Tibial nerve (tissue), 4 donors: ENCODE data around the gene PTPRC.

Experiments
- CTCF ChIP-seq, 5 experiments: fragments of 200-600 bp in 3 of 5; fragments of 450-650 bp in 2 of 5; sonication (generic) in 3 of 5; IDR thresholded peaks; one replicate each; pipeline ENCODE4 v1.5.1; 2016 to 2019; ENCODE audit warnings: antibody characterized with exemption in 5 of 5, mild to moderate bottlenecking in 3 of 5, moderate library complexity in 2 of 5
- EP300 ChIP-seq, 2 donors: sonication (generic); formaldehyde crosslinking; IDR thresholded peaks; one replicate each; pipeline ENCODE4 v1.6.1; 2017; ENCODE audit warnings: antibody characterized with exemption in 2 of 2, mild to moderate bottlenecking in 1 of 2
- POLR2A ChIP-seq, 2 donors: fragments of 450-650 bp; IDR thresholded peaks; one replicate each; pipeline ENCODE4 v1.6.1; 2017; ENCODE audit warnings: antibody characterized with exemption in 2 of 2, mild to moderate bottlenecking in 2 of 2, moderate library complexity in 2 of 2

GRCh38 chr1:198637157-198637556 is 1.7 kb upstream of the PTPRC start:
- TF ChIP-seq CTCF (IDR thresholded peaks at IDR 0.05) (no peak), EP300 (IDR thresholded peaks at IDR 0.05) (no peak), POLR2A (IDR thresholded peaks at IDR 0.05) (no peak)
